ENCODE measurements around the gene TMEM38B.

- TF ChIP-seq SUZ12 (IDR thresholded peaks at IDR 0.05; ENCODE audit: low read length) (no peak), YY1 (IDR thresholded peaks at IDR 0.05; ENCODE audit: low read depth, low read length) (no peak), SIN3A (conservative IDR thresholded peaks at IDR 0.05 in 1 of 2, IDR thresholded peaks at IDR 0.05 in 1 of 2; ENCODE audit: low read depth in 1 of 2, low read length in 2 of 2) (no peak)
- TF ChIP-seq, protein P1, sequence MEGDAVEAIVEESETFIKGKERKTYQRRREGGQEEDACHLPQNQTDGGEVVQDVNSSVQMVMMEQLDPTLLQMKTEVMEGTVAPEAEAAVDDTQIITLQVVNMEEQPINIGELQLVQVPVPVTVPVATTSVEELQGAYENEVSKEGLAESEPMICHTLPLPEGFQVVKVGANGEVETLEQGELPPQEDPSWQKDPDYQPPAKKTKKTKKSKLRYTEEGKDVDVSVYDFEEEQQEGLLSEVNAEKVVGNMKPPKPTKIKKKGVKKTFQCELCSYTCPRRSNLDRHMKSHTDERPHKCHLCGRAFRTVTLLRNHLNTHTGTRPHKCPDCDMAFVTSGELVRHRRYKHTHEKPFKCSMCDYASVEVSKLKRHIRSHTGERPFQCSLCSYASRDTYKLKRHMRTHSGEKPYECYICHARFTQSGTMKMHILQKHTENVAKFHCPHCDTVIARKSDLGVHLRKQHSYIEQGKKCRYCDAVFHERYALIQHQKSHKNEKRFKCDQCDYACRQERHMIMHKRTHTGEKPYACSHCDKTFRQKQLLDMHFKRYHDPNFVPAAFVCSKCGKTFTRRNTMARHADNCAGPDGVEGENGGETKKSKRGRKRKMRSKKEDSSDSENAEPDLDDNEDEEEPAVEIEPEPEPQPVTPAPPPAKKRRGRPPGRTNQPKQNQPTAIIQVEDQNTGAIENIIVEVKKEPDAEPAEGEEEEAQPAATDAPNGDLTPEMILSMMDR (IDR thresholded peaks at IDR 0.05; ENCODE audit: control extremely low read depth in 1 of 3, insufficient read depth in 1 of 3, low read depth in 1 of 3, low read length in 3 of 3): no peak
These were observed 16.2 kb upstream of the TMEM38B start for GRCh38 chr9:105678163-105678562.
